Activated T-cell treated with anti-CD3 and anti-CD28 coated beads for 48 hours (primary cell): Measurements from ENCODE around the gene DCLK2.

Experiments used
- DNase-seq: peaks from one replicate; pipeline ENCODE4 v3.0.0-alpha.2; 2020; ENCODE audit warnings: low read depth

DCLK2 gene

GRCh38 chr4:150119492-150119891, 41.2 kb downstream of the DCLK2 start:
- DNase-seq: no peak

- DNase-seq: no peak
These were observed 44.8 kb downstream of the DCLK2 start for GRCh38 chr4:150123087-150123486.

- no peak for DNase-seq
These were observed 45.8 kb downstream of the DCLK2 start for GRCh38 chr4:150123796-150124677.

GRCh38 chr4:150126201-150126863, 48.1 kb downstream of the DCLK2 start:
- DNase-seq: no peak

GRCh38 chr4:150126864-150127203, 48.6 kb downstream of the DCLK2 start:
- no peak for DNase-seq

- no peak for DNase-seq
These were observed 49.5 kb downstream of the DCLK2 start for GRCh38 chr4:150127757-150128156.

GRCh38 chr4:150130933-150131332, 52.7 kb downstream of the DCLK2 start:
- DNase-seq: no peak

- no peak for DNase-seq
These were observed 53.5 kb downstream of the DCLK2 start for GRCh38 chr4:150131581-150132228.

- DNase-seq: no peak
These were observed 55.4 kb downstream of the DCLK2 start for GRCh38 chr4:150133605-150134004.

GRCh38 chr4:150135134-150135772, 57.0 kb downstream of the DCLK2 start:
- DNase-seq: no peak

- no peak for DNase-seq
These were observed 57.8 kb downstream of the DCLK2 start for GRCh38 chr4:150136036-150136435.

- DNase-seq: no peak
These were observed 58.2 kb downstream of the DCLK2 start for GRCh38 chr4:150136481-150136880.

- DNase-seq: no peak
These were observed 61.1 kb downstream of the DCLK2 start for GRCh38 chr4:150139297-150139865.

- no peak for DNase-seq
These were observed 62.6 kb downstream of the DCLK2 start for GRCh38 chr4:150140774-150141400.

- no peak for DNase-seq
These were observed 63.5 kb downstream of the DCLK2 start for GRCh38 chr4:150141756-150142155.

GRCh38 chr4:150142831-150143230, 64.6 kb downstream of the DCLK2 start:
- DNase-seq: no peak

- DNase-seq: no peak
These were observed 67.1 kb downstream of the DCLK2 start for GRCh38 chr4:150145090-150145945.

- DNase-seq: no peak
These were observed 67.7 kb downstream of the DCLK2 start for GRCh38 chr4:150145946-150146340.

- DNase-seq: no peak
These were observed 71.1 kb downstream of the DCLK2 start for GRCh38 chr4:150149381-150149780.

GRCh38 chr4:150150629-150151062, 72.4 kb downstream of the DCLK2 start:
- no peak for DNase-seq

- no peak for DNase-seq
These were observed 74.5 kb downstream of the DCLK2 start for GRCh38 chr4:150152766-150153165.
